ENCODE measurements around the gene NFIA.

NFIA gene

GRCh38 chr1:61083807-61084440 is 1.6 kb downstream of the NFIA start:
- DNase-seq (ENCODE audit: low read depth) = no peak

GRCh38 chr1:61084491-61085031 is 2.2 kb downstream of the NFIA start:
- DNase-seq (ENCODE audit: low read depth) = no peak

DNA sequence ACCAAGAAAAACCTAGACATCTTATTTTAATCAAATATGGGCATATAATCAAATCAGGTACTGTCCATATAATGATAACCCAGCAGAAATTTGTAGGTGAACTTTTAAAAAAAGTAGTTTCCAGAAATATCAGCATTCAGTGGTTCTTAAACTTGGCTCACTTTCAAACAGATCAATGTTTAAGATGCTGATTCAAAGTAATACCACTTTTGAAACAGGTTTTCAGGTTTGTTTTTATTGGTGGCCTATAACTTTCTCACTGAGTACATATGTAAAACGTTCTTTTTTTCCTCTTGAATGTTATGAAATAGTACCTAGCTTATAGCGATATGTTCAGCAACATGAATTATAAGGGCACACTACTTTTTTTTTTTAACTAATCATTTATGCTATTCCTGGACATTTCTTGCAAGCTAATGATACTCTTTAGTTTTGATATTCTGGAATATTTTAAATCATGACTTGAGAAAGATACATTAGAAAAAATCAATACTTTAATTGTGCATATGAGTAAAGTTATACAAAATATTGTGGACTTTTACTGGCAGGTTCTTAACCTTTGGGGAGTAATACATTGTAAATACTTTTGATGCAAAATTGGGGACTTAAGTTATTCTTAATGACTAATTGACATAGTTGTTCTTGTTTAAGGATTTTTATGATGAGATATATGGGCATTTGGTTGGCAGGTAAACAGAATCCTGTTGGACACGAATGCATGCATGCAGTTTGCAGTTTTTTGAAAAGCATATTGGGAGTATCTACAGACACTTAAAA is 3.0 kb downstream of the NFIA start:
- no peak for DNase-seq (ENCODE audit: low read depth)

- DNase-seq (ENCODE audit: low read depth) = no peak
Observed at GRCh38 chr1:61085983-61086644, 3.8 kb downstream of the NFIA start.

- DNase-seq (ENCODE audit: low read depth) = no peak
Observed at GRCh38 chr1:61087571-61087970, 5.2 kb downstream of the NFIA start.

DNA sequence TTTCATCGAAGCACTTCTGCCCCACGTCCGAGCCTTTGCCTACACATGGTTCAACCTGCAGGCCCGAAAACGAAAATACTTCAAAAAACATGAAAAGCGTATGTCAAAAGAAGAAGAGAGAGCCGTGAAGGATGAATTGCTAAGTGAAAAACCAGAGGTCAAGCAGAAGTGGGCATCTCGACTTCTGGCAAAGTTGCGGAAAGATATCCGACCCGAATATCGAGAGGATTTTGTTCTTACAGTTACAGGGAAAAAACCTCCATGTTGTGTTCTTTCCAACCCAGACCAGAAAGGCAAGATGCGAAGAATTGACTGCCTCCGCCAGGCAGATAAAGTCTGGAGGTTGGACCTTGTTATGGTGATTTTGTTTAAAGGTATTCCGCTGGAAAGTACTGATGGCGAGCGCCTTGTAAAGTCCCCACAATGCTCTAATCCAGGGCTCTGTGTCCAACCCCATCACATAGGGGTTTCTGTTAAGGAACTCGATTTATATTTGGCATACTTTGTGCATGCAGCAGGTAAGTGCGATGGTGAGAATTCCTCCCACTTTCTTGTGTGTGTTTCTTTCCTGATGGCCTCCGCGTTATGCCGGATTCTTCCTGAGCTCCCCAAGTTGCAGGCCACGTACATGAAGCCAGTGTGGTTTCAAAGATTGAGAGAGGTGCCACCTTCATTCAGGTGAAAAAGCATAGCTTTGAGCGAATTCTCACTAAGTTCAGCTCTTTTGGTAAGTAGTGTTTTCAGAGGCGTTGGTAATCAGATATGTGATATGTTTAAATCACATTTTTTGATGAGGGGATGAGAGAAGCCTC is 6.0 kb downstream of the NFIA start:
- DNase-seq (ENCODE audit: low read depth) = no peak

DNA sequence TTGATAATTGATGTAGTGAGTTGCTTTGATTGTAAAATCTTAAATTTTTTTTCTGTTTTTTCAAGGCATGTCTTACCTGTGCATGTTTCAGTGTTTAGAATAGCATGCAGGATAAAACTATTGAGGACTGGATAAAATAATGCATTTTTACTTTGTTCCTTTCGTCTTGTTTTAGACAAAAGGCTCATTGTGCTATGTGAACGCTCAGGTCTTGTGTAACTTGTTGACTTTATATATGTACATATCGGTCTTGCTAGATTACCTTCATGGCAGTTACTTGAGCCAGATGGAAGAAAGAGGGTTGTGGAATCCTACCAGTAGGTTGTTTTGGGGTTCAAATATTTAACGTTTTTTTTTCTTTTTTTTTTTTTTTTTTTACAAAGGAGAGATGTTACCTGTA is 7.0 kb downstream of the NFIA start:
- DNase-seq (ENCODE audit: low read depth) = no peak

DNA sequence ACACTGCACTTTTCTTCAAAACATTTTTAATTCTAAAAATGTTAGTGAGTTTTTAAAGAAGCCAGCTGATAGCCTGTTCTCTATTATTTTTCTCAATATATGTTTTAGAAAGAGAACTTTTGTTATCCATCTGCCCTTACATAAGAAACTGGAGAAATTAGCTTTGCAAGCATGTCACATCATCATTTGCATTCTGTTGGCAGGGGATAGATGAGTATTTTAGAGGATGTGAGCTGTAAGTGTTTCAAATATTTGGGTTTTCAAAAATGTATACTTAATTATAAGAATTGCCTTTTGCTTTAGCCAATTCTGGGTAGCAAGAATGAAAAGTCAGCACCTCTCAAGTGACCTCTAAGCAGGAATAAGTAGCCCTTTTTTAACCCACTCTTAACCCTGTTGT is 7.4 kb downstream of the NFIA start:
- DNase-seq (ENCODE audit: low read depth) = no peak

GRCh38 chr1:61090546-61091202 is 8.3 kb downstream of the NFIA start:
- no peak for DNase-seq (ENCODE audit: low read depth)

- DNase-seq (ENCODE audit: low read depth) = no peak
Observed at GRCh38 chr1:61091455-61091854, 9.1 kb downstream of the NFIA start.

DNA sequence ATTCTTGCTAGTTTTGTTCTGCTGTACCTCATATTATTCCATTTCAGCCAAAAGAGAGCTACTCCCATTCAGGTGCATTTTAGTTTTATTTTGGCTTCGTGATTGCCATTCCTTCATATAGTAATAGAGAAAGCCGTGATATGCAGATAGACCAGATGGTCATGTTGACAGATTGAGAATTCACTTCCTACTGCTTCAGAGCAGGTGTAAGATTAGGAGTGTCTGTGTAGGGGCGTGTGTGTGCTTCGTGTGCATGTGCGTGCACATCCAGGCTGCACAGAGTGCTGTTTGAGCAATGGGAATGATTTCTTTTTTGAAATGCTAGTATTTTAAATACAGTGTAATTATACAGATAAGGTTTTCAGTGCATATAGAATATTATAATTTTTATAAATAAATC is 10.3 kb downstream of the NFIA start:
- DNase-seq (ENCODE audit: low read depth) = no peak

DNA sequence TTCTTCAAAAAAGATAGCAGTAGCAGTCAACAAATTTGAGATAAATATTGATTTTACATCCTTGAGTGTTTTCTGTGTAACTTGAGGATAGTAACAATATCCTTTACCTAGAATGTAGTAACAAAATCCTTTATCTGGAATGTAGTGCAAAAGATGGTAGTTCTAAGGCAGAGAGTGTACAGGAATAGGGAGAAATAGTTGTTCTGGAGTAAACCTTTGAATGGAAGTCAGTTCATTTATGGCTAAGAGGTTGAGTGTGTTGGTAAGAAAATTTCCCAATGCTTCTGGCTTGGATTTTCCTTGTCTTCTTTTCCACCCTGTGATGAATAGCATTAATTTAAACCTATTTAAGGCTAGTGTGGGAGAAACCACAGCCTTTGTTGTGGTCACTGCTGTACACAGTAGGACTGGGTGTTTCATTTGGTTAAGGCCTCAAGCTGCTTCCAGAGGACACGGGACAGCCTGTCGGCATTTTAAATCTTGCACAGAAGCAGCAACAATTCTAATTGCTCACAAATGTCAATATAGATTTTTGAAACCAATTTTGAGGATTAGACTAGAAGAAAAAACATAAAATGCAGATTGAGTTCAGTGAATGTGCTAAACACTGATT is 11.3 kb downstream of the NFIA start:
- DNase-seq (ENCODE audit: low read depth) = no peak

DNA sequence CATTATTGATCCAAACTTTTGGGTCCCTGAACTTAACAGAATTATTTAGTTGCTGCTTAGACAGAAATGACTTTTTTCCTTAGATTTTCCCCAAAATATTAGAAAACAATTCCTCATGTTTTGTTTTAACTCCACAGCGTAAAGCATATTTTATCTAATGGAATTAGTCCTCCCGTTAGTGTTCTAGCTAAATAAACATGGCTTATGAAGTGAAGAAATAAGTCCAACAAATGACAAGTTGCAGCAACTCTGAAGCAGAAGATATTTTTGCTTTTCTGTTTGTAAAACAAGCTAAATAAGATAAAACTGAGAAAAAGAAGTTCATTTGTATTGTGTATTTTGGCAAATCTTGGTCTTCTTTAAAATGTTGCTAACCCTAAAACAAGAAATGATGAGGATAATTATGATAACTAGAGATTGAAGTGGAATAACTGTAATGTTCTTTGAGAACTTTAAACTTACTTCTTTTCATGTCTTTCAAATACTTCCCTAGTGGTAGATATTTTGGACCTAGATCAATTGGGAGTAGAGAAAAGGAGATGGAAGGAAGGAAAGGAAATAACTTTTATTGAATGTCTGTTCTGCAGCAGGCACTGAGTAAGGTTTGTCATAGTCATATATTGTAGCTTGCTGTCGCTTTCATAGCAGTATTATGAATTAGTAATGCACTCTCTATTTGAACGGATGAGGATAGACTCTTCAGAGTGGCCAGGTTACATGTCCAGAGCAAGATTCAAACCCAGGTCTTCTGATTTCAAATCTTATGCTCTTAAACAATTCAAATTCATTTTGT is 12.5 kb downstream of the NFIA start:
- no peak for DNase-seq (ENCODE audit: low read depth)

- DNase-seq (ENCODE audit: low read depth) = no peak
Observed at GRCh38 chr1:61095470-61095812, 13.1 kb downstream of the NFIA start.

- DNase-seq (ENCODE audit: low read depth) = no peak
Observed at GRCh38 chr1:61097317-61097716, 15.0 kb downstream of the NFIA start.

DNA sequence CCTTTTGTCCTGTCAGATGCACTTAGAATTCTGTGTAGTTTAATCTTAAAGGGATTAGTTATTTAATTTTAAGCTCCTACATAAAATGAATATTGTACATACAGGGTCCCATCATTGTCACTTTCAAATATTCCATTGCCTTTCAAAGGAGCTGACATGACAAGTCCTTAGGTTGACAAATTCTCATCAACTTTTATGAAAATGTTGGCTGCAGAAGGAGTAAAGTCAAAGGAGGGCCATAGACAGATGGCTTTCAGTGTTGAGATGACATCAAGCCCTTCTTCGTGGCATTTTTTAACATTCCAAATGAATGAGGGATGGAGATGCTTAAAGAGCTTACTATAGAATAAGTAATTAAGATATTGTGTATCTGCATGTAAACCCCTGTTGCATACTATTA is 15.4 kb downstream of the NFIA start:
- DNase-seq (ENCODE audit: low read depth) = no peak

DNA sequence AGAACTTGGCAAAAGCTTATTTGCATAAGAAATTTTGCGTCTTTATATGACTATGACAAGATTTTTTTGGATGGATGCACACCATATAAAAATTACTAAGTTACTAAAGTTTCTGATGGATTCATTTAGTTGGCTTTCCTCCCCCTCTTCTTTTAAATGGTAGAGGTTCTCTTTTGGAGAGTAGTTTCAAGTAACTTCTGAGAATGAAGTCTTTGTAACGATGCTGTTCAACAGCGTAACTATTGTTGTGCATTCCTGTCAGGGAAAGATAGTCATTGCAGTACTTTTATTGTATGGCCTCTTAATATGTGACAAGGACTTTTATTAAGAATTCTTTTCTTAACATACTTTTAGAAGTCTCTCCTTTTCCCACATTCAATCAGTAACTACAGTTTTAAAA is 16.0 kb downstream of the NFIA start:
- no peak for DNase-seq (ENCODE audit: low read depth)

GRCh38 chr1:61098906-61099437 is 16.6 kb downstream of the NFIA start:
- no peak for DNase-seq (ENCODE audit: low read depth)

GRCh38 chr1:61100578-61100977 is 18.2 kb downstream of the NFIA start:
- DNase-seq (ENCODE audit: low read depth) = no peak

GRCh38 chr1:61101536-61101935 is 19.2 kb downstream of the NFIA start:
- DNase-seq (ENCODE audit: low read depth) = no peak
